C4-2B (cell line): ENCODE data around the gene HLA-DRB1.

ENCODE experiments used
- CTCF ChIP-seq: fragments of 450-650 bp; conservative IDR thresholded peaks from 2 replicates; pipeline ENCODE4 v1.5.1; 2017; ENCODE audit warnings: mild to moderate bottlenecking
- ZFX ChIP-seq: fragments of 450-650 bp; IDR thresholded peaks from 2 replicates; pipeline ENCODE4 v1.6.1; 2017

GRCh38 chr6:32597024-32597423, 7.4 kb upstream of the HLA-DRB1 start:
- TF ChIP-seq CTCF: no peak
- no peak for TF ChIP-seq ZFX
